ENCODE results near the gene DNAJB13. TPM values are rescaled to one million over a fixed set of nuclear protein-coding genes. Genes with fewer than 3 reads are reported as not detected.

DNAJB13 gene
- total RNA-seq, 4 donors from 2014 or later: not detected

- WGBS, 2 donors (ENCODE audit: low coverage in 1 of 2): 24% methylated on average over 2 of the region's 9 CpGs; no CpG with 5 or more reads in 1 of the 2 donors
- no peak within 1 kb of the TSS for H3K4me3 ChIP-seq
- H3K27ac ChIP-seq: no peak within 1 kb of the TSS
- no peak for ATAC-seq
- H3K9me3 ChIP-seq: no peaks in the 10 kb centered on the region
- H3K27me3 ChIP-seq: no peaks in the 10 kb centered on the region
- TF ChIP-seq POLR2A (IDR thresholded peaks at IDR 0.05) (no peak), POLR2AphosphoS5 (IDR thresholded peaks at IDR 0.05) (no peak), CTCF (IDR thresholded peaks at IDR 0.05) (no peak), EP300 (IDR thresholded peaks at IDR 0.05) (no peak)
- peaks cover 0 to 52% of the 10 kb centered on the region in 2 donors for H3K36me3 ChIP-seq
- H3K4me1 ChIP-seq: no peaks in the 10 kb centered on the region
These were observed 57.8 kb downstream of the DNAJB13 start, which contains the start of gene UCP3 for GRCh38 chr11:74008373-74009229. TSS of gene UCP3 (minus strand) at chr11:74009085. CDS start at chr11:74007042, 2,043 bp downstream.

GRCh38 chr11:74009230-74009547 lies 58.4 kb downstream of the DNAJB13 start:
- Histone ChIP-seq H3K4me3 (no peak overlapping the region), H3K27me3 (no peaks in the 10 kb centered on the region), H3K9me3 (no peaks in the 10 kb centered on the region), H3K27ac (no peak overlapping the region), H3K4me1 (no peaks in the 10 kb centered on the region), H3K36me3 (peaks cover 0 to 47% of the 10 kb centered on the region in 2 donors)
- WGBS, 2 donors (ENCODE audit: low coverage in 1 of 2): 91% methylated on average over 3 of the region's 3 CpGs; no CpG with 5 or more reads in 1 of the 2 donors
- ATAC-seq: no peak
- TF ChIP-seq EP300 (IDR thresholded peaks at IDR 0.05) (no peak), CTCF (IDR thresholded peaks at IDR 0.05) (no peak), POLR2AphosphoS5 (IDR thresholded peaks at IDR 0.05) (no peak), POLR2A (IDR thresholded peaks at IDR 0.05) (no peak)

- no peaks in the 10 kb centered on the region for H3K4me1 ChIP-seq
- H3K36me3 ChIP-seq: peaks cover 0 to 47% of the 10 kb centered on the region in 2 donors
- no peak for TF ChIP-seq POLR2AphosphoS5 (IDR thresholded peaks at IDR 0.05)
- TF ChIP-seq EP300 (IDR thresholded peaks at IDR 0.05): no peak
- TF ChIP-seq CTCF (IDR thresholded peaks at IDR 0.05): no peak
- TF ChIP-seq POLR2A (IDR thresholded peaks at IDR 0.05): no peak
- H3K9me3 ChIP-seq: no peaks in the 10 kb centered on the region
- 89 to 97% methylated on average over 3 to 5 of the region's 5 CpGs for WGBS, 2 donors (ENCODE audit: low coverage in 1 of 2)
- no peak for ATAC-seq
- H3K4me3 ChIP-seq: no peak overlapping the region
- H3K27me3 ChIP-seq: no peaks in the 10 kb centered on the region
- no peak overlapping the region for H3K27ac ChIP-seq
These were observed 59.0 kb downstream of the DNAJB13 start for GRCh38 chr11:74009675-74010305.

GRCh38 chr11:74010306-74011300 lies 59.8 kb downstream of the DNAJB13 start:
- no peak overlapping the region for H3K4me3 ChIP-seq
- TF ChIP-seq POLR2A (IDR thresholded peaks at IDR 0.05) (no peak), POLR2AphosphoS5 (IDR thresholded peaks at IDR 0.05) (no peak), EP300 (IDR thresholded peaks at IDR 0.05) (no peak)
- no peaks in the 10 kb centered on the region for H3K27me3 ChIP-seq
- 86 to 100% methylated on average over 2 to 8 of the region's 9 CpGs for WGBS, 2 donors (ENCODE audit: low coverage in 1 of 2)
- H3K36me3 ChIP-seq: peaks cover 0 to 46% of the 10 kb centered on the region in 2 donors
- H3K9me3 ChIP-seq: no peaks in the 10 kb centered on the region
- no peak overlapping the region for H3K27ac ChIP-seq
- no peaks in the 10 kb centered on the region for H3K4me1 ChIP-seq
- no peak for ATAC-seq

Measured in gastroesophageal sphincter (tissue), 4 donors.